Thymus (tissue), 11 donors: ENCODE measurements around the gene PLIN5. TPM values are rescaled to one million over a fixed set of nuclear protein-coding genes. Genes with fewer than 3 reads are reported as not detected.

Experiments used
- DNase-seq, 9 donors: peaks; one replicate each; pipeline ENCODE4 v3.0.0-alpha.2; 2013; ENCODE audit warnings: low spot score in 9 of 9, low read depth in 6 of 9, missing footprints in 1 of 9
- H3K27ac ChIP-seq, 2 donors: one replicate each; pipeline ENCODE4 v1.5.1; 2013; ENCODE audit warnings: control low read depth in 1 of 2, low read depth in 1 of 2, low read length in 1 of 2, mild to moderate bottlenecking in 1 of 2, moderate library complexity in 1 of 2
- H3K27me3 ChIP-seq, 2 donors: one replicate each; pipeline ENCODE4 v1.5.1; 2013; ENCODE audit warnings: low read length in 1 of 2; ENCODE audit not compliant: control insufficient read depth in 2 of 2, insufficient read depth in 1 of 2
- H3K36me3 ChIP-seq, 2 donors: one replicate each; pipeline ENCODE4 v1.5.1; 2013; ENCODE audit warnings: low read length in 1 of 2, mild to moderate bottlenecking in 1 of 2, moderate library complexity in 1 of 2; ENCODE audit not compliant: control insufficient read depth in 2 of 2, insufficient read depth in 2 of 2
- H3K4me1 ChIP-seq, 2 donors: one replicate each; pipeline ENCODE4 v1.5.1; 2013; ENCODE audit warnings: low read length in 2 of 2; ENCODE audit not compliant: control insufficient read depth in 2 of 2, insufficient read depth in 2 of 2
- H3K4me3 ChIP-seq, 2 donors: one replicate each; pipeline ENCODE4 v1.5.1; 2013; ENCODE audit warnings: low read length in 2 of 2, control low read depth in 1 of 2, mild to moderate bottlenecking in 1 of 2
- H3K9me3 ChIP-seq, 2 donors: one replicate each; pipeline ENCODE4 v1.5.1; 2013; ENCODE audit warnings: low read length in 1 of 2, mild to moderate bottlenecking in 1 of 2; ENCODE audit not compliant: control insufficient read depth in 2 of 2, insufficient read depth in 1 of 2
- WGBS: extraction: QIAGEN DNeasy Blood & Tissue Kit; methylation state at CpG from one replicate; pipeline ENCODE4 v1.1.7; 2013; 5-methylcytosine and 5-hydroxymethylcytosine counted together
- polyA plus RNA-seq: library from polyadenylated mRNA; stranded (reverse); fragments of 200-250 nt; gene quantifications from one replicate; pipeline ENCODE4 v1.2.3, GENCODE V29; 2013
- total RNA-seq: library from RNA; stranded (reverse); fragments of 120-200 nt; gene quantifications from one replicate; pipeline ENCODE4 v1.2.4, GENCODE V29; 2013
- donor health status: healthy.

PLIN5 gene
- total and polyA plus RNA-seq, 2 donors = 1.2 to 12.3 TPM

GRCh38 chr19:4511300-4512054, 23.5 kb downstream of the PLIN5 start:
- WGBS = 88% methylated on average over 27 of the region's 27 CpGs

DNA sequence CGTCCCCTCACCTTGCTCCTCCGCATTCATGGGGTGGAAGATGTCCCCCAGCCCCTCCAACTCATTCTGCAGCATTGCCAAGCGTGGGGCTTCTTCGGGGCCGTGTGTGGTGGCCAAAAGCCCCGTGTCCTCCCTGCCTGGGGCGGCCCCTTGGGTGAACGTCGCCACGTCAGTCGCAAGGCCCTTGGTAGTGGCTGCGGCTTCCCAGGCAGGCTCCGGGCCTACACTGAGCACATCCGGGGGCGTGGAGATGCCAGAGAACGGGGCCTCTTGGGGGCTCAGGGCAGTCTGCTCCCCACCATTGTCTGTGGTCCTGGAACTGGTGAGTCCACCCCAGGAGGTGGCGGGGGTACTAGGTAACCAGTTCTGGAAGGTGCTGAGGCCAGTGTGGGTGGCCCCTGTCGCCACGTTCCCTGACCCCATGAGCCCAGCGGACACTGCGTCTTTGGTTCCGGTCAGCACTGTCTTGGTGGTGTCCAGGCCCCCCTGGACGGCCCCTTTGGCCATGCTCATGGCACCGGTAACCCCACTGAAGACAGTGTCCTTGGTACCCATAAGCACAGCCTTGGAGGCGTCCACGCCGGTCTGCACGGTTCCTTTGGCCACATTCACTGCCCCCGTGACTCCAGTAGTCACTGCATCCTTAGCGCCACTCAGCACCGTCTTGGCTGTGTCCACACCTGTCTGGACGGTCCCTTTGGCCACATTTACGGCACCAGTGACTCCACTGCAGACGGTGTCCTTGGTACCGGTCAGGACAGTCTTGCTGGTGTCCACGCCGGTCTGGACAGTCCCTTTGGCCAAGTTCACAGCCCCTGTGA, 24.4 kb downstream of the PLIN5 start:
- Histone ChIP-seq H3K27ac (no peak overlapping the region), H3K4me3 (no peak overlapping the region), H3K4me1 (no peaks in the 10 kb centered on the region), H3K9me3 (no peaks in the 10 kb centered on the region), H3K36me3 (peaks cover 0 to under 1% of the 10 kb centered on the region in 2 donors), H3K27me3 (no peaks in the 10 kb centered on the region)
- DNase-seq = no peak
- 90% methylated on average over 37 of the region's 37 CpGs for WGBS

More at GRCh38 chr19:4511300-4512054, 23.5 kb downstream of the PLIN5 start:
- H3K4me1 ChIP-seq = no peaks in the 10 kb centered on the region
- no peaks in the 10 kb centered on the region for H3K36me3 ChIP-seq
- H3K4me3 ChIP-seq = no peak overlapping the region
- no peak for DNase-seq
- H3K27ac ChIP-seq = no peak overlapping the region
- H3K9me3 ChIP-seq = no peaks in the 10 kb centered on the region
- no peaks in the 10 kb centered on the region for H3K27me3 ChIP-seq

GRCh38 chr19:4508698-4509097, 26.3 kb downstream of the PLIN5 start:
- H3K27ac ChIP-seq = no peak overlapping the region
- H3K4me3 ChIP-seq = no peak overlapping the region
- no peaks in the 10 kb centered on the region for H3K27me3 ChIP-seq
- no peak for DNase-seq
- WGBS = 94% methylated on average over 21 of the region's 21 CpGs
- no peaks in the 10 kb centered on the region for H3K9me3 ChIP-seq
- no peaks in the 10 kb centered on the region for H3K4me1 ChIP-seq
- peaks cover 4 to 15% of the 10 kb centered on the region in 2 donors for H3K36me3 ChIP-seq

DNA sequence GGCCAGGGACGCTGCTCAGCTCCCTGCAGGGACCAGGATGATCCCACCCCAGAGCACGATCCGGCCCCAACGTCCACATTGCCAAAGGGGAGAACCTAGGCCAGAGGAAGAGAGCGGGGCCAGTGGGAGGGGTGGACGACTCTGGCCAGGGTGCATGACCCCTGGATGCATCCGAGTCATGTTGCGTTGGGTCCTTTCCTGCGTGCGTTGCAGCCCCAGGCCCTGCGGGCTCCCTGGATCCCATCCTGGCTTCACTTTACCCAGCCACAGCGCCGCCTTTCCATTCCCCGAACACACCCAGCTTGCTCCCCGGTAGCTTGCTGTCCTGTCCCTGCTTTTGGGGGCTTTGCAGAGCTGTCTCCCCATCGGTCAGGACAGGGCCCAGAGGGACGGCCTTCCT, 27.2 kb downstream of the PLIN5 start:
- no peaks in the 10 kb centered on the region for H3K27me3 ChIP-seq
- no peak overlapping the region for H3K4me3 ChIP-seq
- DNase-seq = no peak
- no peaks in the 10 kb centered on the region for H3K4me1 ChIP-seq
- no peak overlapping the region for H3K27ac ChIP-seq
- peaks cover 7 to 23% of the 10 kb centered on the region in 2 donors for H3K36me3 ChIP-seq
- 96% methylated on average over 17 of the region's 17 CpGs for WGBS
- H3K9me3 ChIP-seq = no peaks in the 10 kb centered on the region

DNA sequence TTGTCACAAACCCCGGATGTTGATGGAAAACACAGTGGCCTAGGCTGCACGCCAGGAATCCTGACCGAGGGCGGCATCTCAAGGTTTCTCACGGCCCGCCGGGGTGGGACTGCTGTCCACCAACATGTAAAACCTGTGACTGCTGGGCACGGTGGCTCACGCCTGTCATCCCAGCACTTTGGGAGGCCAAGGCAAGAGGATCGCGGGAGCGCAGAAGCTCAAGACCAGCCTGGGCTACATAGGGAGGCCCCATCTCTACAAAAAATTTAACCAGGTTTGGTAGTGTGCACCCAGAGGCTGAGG, 27.9 kb downstream of the PLIN5 start:
- Histone ChIP-seq H3K27me3 (no peaks in the 10 kb centered on the region), H3K4me3 (no peak overlapping the region), H3K9me3 (no peaks in the 10 kb centered on the region), H3K27ac (no peak overlapping the region), H3K36me3 (peaks cover 13 to 30% of the 10 kb centered on the region in 2 donors), H3K4me1 (no peaks in the 10 kb centered on the region)
- WGBS = 98% methylated on average over 12 of the region's 12 CpGs
- DNase-seq = no peak

DNA sequence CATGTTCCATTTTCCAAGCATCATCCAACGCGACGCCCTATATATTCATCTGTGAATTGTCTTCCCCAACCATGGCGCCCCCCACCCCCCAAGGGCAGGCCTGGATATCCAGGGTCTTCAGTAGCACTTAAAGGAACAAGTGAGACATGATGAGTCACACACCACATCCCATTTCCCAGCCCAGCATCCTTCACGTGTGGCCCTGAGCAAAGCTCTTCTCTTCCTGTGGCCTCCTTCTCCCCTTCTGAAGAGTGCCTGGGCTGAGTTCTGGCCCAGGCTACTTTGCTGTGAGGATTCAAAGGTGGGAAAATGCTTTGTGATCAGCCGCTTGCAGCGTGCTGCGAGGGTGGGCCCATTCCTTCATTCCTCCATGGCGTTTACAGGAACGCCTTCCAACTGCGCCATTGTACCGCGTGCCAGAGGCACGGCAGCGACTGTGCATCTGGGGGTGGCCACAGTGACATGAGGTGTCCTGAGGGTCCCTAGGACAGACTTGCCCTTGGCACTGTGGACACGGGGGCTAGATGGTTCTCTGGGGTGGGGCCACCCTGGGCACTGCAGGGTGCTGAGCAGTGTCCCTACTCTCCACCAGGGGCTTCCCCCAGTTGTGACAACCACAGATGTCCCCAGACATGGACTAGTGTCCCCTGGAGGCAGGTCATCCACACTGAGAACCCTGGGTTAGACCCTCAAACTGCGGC, 28.4 kb downstream of the PLIN5 start:
- Histone ChIP-seq H3K27ac (no peak overlapping the region), H3K9me3 (no peaks in the 10 kb centered on the region), H3K27me3 (no peaks in the 10 kb centered on the region), H3K36me3 (peaks cover 13 to 36% of the 10 kb centered on the region in 2 donors), H3K4me1 (no peaks in the 10 kb centered on the region), H3K4me3 (no peak overlapping the region)
- WGBS = 96% methylated on average over 17 of the region's 17 CpGs
- DNase-seq = no peak

DNA sequence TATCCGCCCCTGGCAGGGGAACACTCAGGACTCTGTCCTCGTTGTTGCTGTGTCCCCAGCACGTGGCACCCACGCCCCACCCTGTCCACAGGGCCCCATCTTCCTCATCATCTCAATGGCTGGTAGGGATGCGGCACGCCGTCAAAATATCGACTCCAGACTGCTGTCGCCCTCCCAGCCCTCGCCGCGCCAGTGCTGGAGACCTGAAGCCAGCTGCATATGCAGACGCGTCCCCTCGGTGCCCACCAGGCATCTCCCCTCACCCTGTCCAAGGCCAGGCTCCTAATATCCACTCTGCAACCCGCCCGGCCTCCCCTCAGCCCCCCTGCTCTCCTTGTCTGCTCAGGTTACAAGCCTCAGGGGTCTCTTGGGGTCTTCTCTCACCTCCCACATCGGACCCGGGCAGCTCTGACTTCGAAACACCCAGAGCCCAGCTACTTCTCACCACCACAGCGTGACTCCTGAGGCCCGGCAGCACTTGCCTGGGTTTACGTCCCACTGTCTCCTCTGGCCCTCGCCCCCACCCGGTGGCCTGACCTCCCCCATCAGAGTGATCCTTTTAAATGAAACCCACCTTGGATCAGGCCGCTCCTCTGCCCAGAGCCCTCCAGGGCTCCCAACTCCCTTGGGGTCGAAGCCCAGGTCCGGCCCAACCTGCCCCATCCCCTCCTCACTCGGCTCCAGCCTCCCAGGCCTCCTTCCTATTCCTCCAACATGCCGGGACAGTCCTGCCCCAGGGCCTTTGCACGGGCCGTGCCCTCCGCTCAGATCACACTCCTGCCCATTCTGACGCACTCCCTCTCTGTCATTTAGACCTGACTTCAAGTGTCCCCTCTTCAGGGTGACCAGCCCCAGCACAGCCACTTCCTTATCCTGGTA, 29.2 kb downstream of the PLIN5 start:
- Histone ChIP-seq H3K9me3 (no peaks in the 10 kb centered on the region), H3K36me3 (peaks cover 20 to 43% of the 10 kb centered on the region in 2 donors), H3K27ac (no peak overlapping the region), H3K27me3 (no peaks in the 10 kb centered on the region), H3K4me3 (no peak overlapping the region), H3K4me1 (no peaks in the 10 kb centered on the region)
- 97% methylated on average over 34 of the region's 34 CpGs for WGBS
- no peak for DNase-seq

DNA sequence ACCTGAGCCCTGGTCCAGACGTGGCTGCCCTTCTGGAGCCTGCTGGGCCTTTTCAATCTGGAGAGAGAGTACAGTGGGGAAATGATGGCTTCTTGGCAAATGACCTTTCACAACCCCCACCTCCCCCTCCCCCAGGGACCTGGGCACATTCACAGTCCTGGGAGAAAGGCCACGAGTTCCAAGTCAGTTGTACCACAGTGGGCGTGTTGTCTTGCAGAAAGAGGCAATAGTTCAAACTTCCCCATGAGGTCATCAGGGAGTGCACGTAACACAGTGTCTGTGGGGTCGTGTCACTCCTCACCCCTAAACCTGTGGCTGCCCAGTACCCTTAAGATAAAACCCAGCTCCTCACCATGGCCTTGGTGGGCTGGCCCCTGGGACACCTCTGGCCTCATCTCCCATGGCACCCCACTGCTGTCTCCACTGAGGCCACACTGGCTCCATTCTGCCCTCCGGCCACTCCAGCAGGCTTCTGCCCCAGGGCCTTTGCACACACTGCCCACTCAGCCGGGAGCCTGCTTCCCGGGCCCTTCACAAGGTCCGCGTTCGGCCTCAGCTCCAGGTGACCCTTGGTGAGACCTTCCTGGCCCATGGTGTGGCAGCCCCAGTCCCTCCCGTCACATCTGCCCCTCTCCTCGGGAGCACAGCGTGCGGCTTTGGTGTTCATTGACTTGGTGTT, 30.0 kb downstream of the PLIN5 start:
- Histone ChIP-seq H3K4me3 (no peak overlapping the region), H3K27ac (no peak overlapping the region), H3K27me3 (no peaks in the 10 kb centered on the region), H3K36me3 (peaks cover 23 to 47% of the 10 kb centered on the region in 2 donors), H3K9me3 (no peaks in the 10 kb centered on the region), H3K4me1 (no peaks in the 10 kb centered on the region)
- no peak for DNase-seq
- 97% methylated on average over 15 of the region's 15 CpGs for WGBS
